ENCODE results near the gene PAQR6. TPM values are rescaled to one million over a fixed set of nuclear protein-coding genes. Genes with fewer than 3 reads are reported as not detected.

PAQR6 gene
- total and polyA plus RNA-seq, 2 of the 8 experiments (the other 6 are each of a cell fraction or from before 2014, with no cell fraction given): 7.1 to 11.3 TPM

DNA sequence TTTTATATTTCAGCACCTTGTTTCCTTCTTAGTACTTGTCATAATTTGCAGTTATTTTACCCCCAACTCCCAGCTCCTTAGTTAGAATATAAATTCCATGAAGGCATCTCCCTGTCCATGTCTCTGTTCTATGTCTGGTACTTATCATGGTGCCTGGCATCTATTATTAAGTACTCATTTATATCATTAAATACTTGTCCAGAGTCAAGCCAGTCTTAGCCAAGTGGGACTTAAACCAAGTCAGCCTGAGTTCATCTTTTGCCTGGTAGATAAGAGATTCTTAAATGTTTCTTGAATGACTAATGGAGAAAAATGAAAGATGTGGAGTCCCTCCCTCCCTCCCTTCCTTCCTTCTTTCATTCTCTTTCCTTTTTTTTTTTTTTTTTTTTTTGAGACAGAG lies 44.5 kb downstream of the PAQR6 start:
- no peak overlapping the region for H2BK12ac ChIP-seq (ENCODE audit: low read depth, low read length)
- no peak overlapping the region for H3K23ac ChIP-seq (ENCODE audit: insufficient read length)
- no peak overlapping the region for H4K8ac ChIP-seq (ENCODE audit: extremely low read depth, insufficient read depth, low read length)
- H3K56ac ChIP-seq (replicated peaks; ENCODE audit: insufficient read length, low read depth, low read length): no peak overlapping the region
- H2BK120ac ChIP-seq (replicated peaks; ENCODE audit: low read depth, low read length): no peak overlapping the region
- no peak overlapping the region for H3K4ac ChIP-seq (replicated peaks; ENCODE audit: insufficient read length, low read depth, low read length)
- no peaks in the 10 kb centered on the region for H3K9me3 ChIP-seq (ENCODE audit: insufficient read depth in 2 of 2, low read depth in 1 of 2, low read length in 1 of 2)
- no peak overlapping the region for H2BK20ac ChIP-seq (ENCODE audit: low read length)
- POLR2A ChIA-PET (ENCODE audit: partially characterized antibody): interaction anchor here (0.9 to 9.5 kb wide), 3 partner anchors 9 to 23 kb away, joined by 3 to 77 read pairs (median 15); partner anchors contain the start of genes PMF1 and SLC25A44
- H3K79me1 ChIP-seq (ENCODE audit: low read depth, low read length): peaks cover 3% of the 10 kb centered on the region; the same call in 1 of the 2 replicates
- H3K4me1 ChIP-seq (replicated peaks in 1 of 4; ENCODE audit: control insufficient read depth in 3 of 4, insufficient read depth in 4 of 4, low read length in 3 of 4): peaks cover 0 to 2% (median 0%) of the 10 kb centered on the region in 4 experiments; a peak in 1 of 7 replicates
- peaks cover 0 to 6% of the 10 kb centered on the region in 2 experiments for H4K20me1 ChIP-seq (replicated peaks in 1 of 2; ENCODE audit: control insufficient read depth in 1 of 2, insufficient read depth in 2 of 2, low read length in 2 of 2)
- H3K9ac ChIP-seq (replicated peaks in 1 of 4; ENCODE audit: extremely low read depth in 1 of 4, low read depth in 3 of 4, low read length in 3 of 4): no peak overlapping the region
- H2AK5ac ChIP-seq (ENCODE audit: low read depth, low read length): no peak overlapping the region
- H3K23me2 ChIP-seq (ENCODE audit: low read depth, low read length): 0 out of 2 replicates have a peak, but pooled peaks cover 3% of the 10 kb centered on the region
- no peak overlapping the region for H2BK15ac ChIP-seq (ENCODE audit: low read length)
- H3K18ac ChIP-seq (ENCODE audit: extremely low read depth, low read length): no peak overlapping the region
- no peaks in the 10 kb centered on the region for H3K27me3 ChIP-seq (replicated peaks in 1 of 4; ENCODE audit: control insufficient read depth in 3 of 4, extremely low read depth in 1 of 4, insufficient read depth in 3 of 4, low read length in 3 of 4)
- H3K4me3 ChIP-seq (ENCODE audit: extremely low read depth in 1 of 4, insufficient read depth in 2 of 4, low read depth in 3 of 4, low read length in 4 of 4): no peak overlapping the region
- DNase-seq (ENCODE audit: low read depth in 1 of 2, low spot score in 2 of 2) (no peak), FAIRE-seq (no peak)
- peaks cover 0 to 20% of the 10 kb centered on the region in 2 experiments; a peak in 1 of 4 replicates for H3K79me2 ChIP-seq (ENCODE audit: control insufficient read depth in 1 of 2, insufficient read depth in 2 of 2, low read length in 2 of 2)
- peaks cover 4 to 29% (median 7%) of the 10 kb centered on the region in 4 experiments; a peak in 4 of 8 replicates for H3K36me3 ChIP-seq (ENCODE audit: control insufficient read depth in 2 of 4, insufficient read depth in 4 of 4, low read length in 3 of 4)
- CTCF ChIA-PET (ENCODE audit: partially characterized antibody): interaction anchor here (1.1 kb wide), 1 partner anchor 9 kb away, joined by 3 read pairs; no protein-coding TSS in a partner anchor
- H4K91ac ChIP-seq (replicated peaks; ENCODE audit: insufficient read length, low read length): no peak overlapping the region
- no peak overlapping the region for H2BK5ac ChIP-seq (ENCODE audit: low read depth, low read length)
- no peak overlapping the region for H4K5ac ChIP-seq (ENCODE audit: insufficient read length, low read depth, low read length)
- H3K4me2 ChIP-seq (ENCODE audit: insufficient read depth in 1 of 2, low read depth in 2 of 2, low read length in 2 of 2): no peak overlapping the region
- H3K27ac ChIP-seq (ENCODE audit: low read depth, low read length): no peak overlapping the region
- no peak overlapping the region for H3K14ac ChIP-seq (ENCODE audit: insufficient read length)
- H2AFZ ChIP-seq (ENCODE audit: low read length): no peak overlapping the region
- no peak for TF ChIP-seq SAP30 (IDR thresholded peaks at IDR 0.05; ENCODE audit: insufficient read depth, insufficient replicate concordance, low read length)
- no peak for TF ChIP-seq BACH1 (IDR thresholded peaks at IDR 0.05; ENCODE audit: low read length)
- no peak for TF ChIP-seq YY1 (IDR thresholded peaks at IDR 0.05; ENCODE audit: low read depth, low read length)
- TF ChIP-seq CTBP2 (IDR thresholded peaks at IDR 0.05; ENCODE audit: borderline replicate concordance, insufficient read depth, insufficient read length, low read length): no peak
- no peak for TF ChIP-seq POLR2A (IDR thresholded peaks at IDR 0.05; ENCODE audit: control extremely low read depth in 1 of 2, low read depth in 2 of 2, low read length in 2 of 2)
- no peak for TF ChIP-seq BRCA1 (IDR thresholded peaks at IDR 0.05; ENCODE audit: low read depth, low read length)
- TF ChIP-seq, protein P1, sequence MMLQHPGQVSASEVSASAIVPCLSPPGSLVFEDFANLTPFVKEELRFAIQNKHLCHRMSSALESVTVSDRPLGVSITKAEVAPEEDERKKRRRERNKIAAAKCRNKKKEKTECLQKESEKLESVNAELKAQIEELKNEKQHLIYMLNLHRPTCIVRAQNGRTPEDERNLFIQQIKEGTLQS (IDR thresholded peaks at IDR 0.05; ENCODE audit: insufficient read depth, low read depth, low read length): no peak
- no peak for TF ChIP-seq HDAC2 (IDR thresholded peaks at IDR 0.05; ENCODE audit: borderline replicate concordance in 1 of 2, low read depth in 2 of 2, low read length in 2 of 2)
- TF ChIP-seq, protein P2, sequence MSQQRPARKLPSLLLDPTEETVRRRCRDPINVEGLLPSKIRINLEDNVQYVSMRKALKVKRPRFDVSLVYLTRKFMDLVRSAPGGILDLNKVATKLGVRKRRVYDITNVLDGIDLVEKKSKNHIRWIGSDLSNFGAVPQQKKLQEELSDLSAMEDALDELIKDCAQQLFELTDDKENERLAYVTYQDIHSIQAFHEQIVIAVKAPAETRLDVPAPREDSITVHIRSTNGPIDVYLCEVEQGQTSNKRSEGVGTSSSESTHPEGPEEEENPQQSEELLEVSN (IDR thresholded peaks at IDR 0.05): no peak
- TF ChIP-seq POLR2AphosphoS5 (IDR thresholded peaks at IDR 0.05; ENCODE audit: low read depth, low read length): no peak
